A549 (cell line): Measurements from ENCODE around the gene SLIT3. TPM values are rescaled to one million over a fixed set of nuclear protein-coding genes. Genes with fewer than 3 reads are reported as not detected.

Experiments used
- ATAC-seq, 2 experiments: fragments of 200-7000 bp in 1 of 2; fragments of >200 bp in 1 of 2; cut with Nextera tagmentation in 1 of 2; cut with Tn5 transposase in 1 of 2; 3 replicates each; pipeline versions ENCODE4 v1.8.0 to v1.9.1; 2018 to 2020; ENCODE audit warnings: mild to moderate bottlenecking in 1 of 2, moderate library complexity in 1 of 2
- CTCF ChIA-PET: fragments of 300-600 bp; sonication (Branson Sonifier 250); formaldehyde crosslinking; extraction: SDS; loops from one replicate; lab custom pipeline; 2021; ENCODE audit warnings: antibody characterized with exemption, inconsistent platforms; lab: Yijun Ruan, JAX
- POLR2A ChIA-PET: fragments of 350-600 bp; formaldehyde crosslinking; extraction: SDS; loops from one replicate; lab custom pipeline; 2021; ENCODE audit warnings: antibody characterized with exemption, inconsistent platforms; lab: Yijun Ruan, JAX
- DNase-seq, 2 experiments: peaks; one replicate each; pipeline versions ENCODE4 v3.0.0 to v3.0.0-alpha.2; 2011 to 2016; ENCODE audit warnings: low read depth in 1 of 2, low spot score in 1 of 2
- FAIRE-seq: peaks from 2 replicates; lab custom pipeline; 2011; peaks lifted over from hg19 to GRCh38; lab: Jason Lieb, UNC
- H3K27ac ChIP-seq, 2 experiments: fragments of >200 bp; sonication (Bioruptor Twin); formaldehyde crosslinking; 3 replicates each; pipeline ENCODE4 v1.5.1; 2016 to 2017
- H3K4me1 ChIP-seq: fragments of >200 bp; sonication (Bioruptor Twin); formaldehyde crosslinking; 3 replicates; pipeline ENCODE4 v1.6.1; 2016
- H3K4me2 ChIP-seq: fragments of >200 bp; sonication (Bioruptor Twin); formaldehyde crosslinking; 3 replicates; pipeline ENCODE4 v1.6.1; 2016
- H3K4me3 ChIP-seq: fragments of >200 bp; sonication (Bioruptor Twin); formaldehyde crosslinking; 3 replicates; pipeline ENCODE4 v1.5.1; 2016
- H3K9me3 ChIP-seq: fragments of >200 bp; sonication (Bioruptor Twin); formaldehyde crosslinking; 3 replicates; pipeline ENCODE4 v1.6.1; 2016
- BHLHE40 ChIP-seq: IDR thresholded peaks from 2 replicates; pipeline ENCODE4 v1.6.1; 2012; ENCODE audit warnings: low read depth, low read length, inconsistent platforms
- EHMT2 ChIP-seq: fragments of 200-600 bp; sonication (generic); IDR thresholded peaks from 2 replicates; pipeline ENCODE4 v1.6.1; 2016; ENCODE audit warnings: antibody characterized with exemption, low read depth, mild to moderate bottlenecking, moderate library complexity
- FOSL2 ChIP-seq, 2 experiments: fragments of 450-650 bp in 1 of 2; fragments of >200 bp in 1 of 2; sonication (Bioruptor Twin) in 1 of 2; formaldehyde crosslinking; IDR thresholded peaks; 2 replicates each; pipeline versions ENCODE4 v1.5.0 to v1.6.1; 2016 to 2020; ENCODE audit warnings: mild to moderate bottlenecking in 1 of 2, moderate library complexity in 1 of 2
- FOXS1 ChIP-seq: fragments of 250-450 bp; sonication (Bioruptor Pico); IDR thresholded peaks from 2 replicates; pipeline ENCODE4 v1.5.0; 2020; ENCODE audit warnings: mild to moderate bottlenecking, moderate library complexity
- GATA3 ChIP-seq: IDR thresholded peaks from 2 replicates; pipeline ENCODE4 v1.6.1; 2012; ENCODE audit warnings: borderline replicate concordance
- HDAC2 ChIP-seq: fragments of 200-600 bp; sonication (generic); IDR thresholded peaks from 2 replicates; pipeline ENCODE4 v1.6.1; 2016
- HEYL ChIP-seq: fragments of 250-450 bp; sonication (Bioruptor Pico); IDR thresholded peaks from 2 replicates; pipeline ENCODE4 v1.8.0; 2021; ENCODE audit warnings: mild to moderate bottlenecking, moderate library complexity
- JUNB ChIP-seq: fragments of >200 bp; sonication (Bioruptor Twin); formaldehyde crosslinking; IDR thresholded peaks from 2 replicates; pipeline ENCODE4 v1.6.1; 2016
- MAFK ChIP-seq: fragments of 450-650 bp; IDR thresholded peaks from 2 replicates; pipeline ENCODE4 v1.6.1; 2014; ENCODE audit not compliant: partially characterized antibody
- MAZ ChIP-seq: fragments of 150-350 bp; IDR thresholded peaks from 2 replicates; pipeline ENCODE4 v1.6.1; 2014; ENCODE audit warnings: antibody characterized with exemption, low read depth, low read length, borderline replicate concordance
- NR3C1 ChIP-seq: fragments of >200 bp; sonication (Bioruptor Twin); formaldehyde crosslinking; IDR thresholded peaks from 3 replicates; pipeline ENCODE4 v1.6.1; 2017
- RAD21 ChIP-seq, 2 experiments: fragments of >200 bp in 1 of 2; sonication (Bioruptor Twin) in 1 of 2; formaldehyde crosslinking in 1 of 2; IDR thresholded peaks in 1 of 2; conservative IDR thresholded peaks in 1 of 2; 2 replicates in 1 of 2; 3 replicates in 1 of 2; pipeline ENCODE4 v1.6.1; 2012 to 2018; ENCODE audit warnings: inconsistent platforms in 1 of 2
- SMC3 ChIP-seq: fragments of >200 bp; sonication (Bioruptor Twin); formaldehyde crosslinking; IDR thresholded peaks from 3 replicates; pipeline ENCODE4 v1.6.1; 2018; ENCODE audit warnings: inconsistent platforms
- SREBF2 ChIP-seq: fragments of 450-650 bp; IDR thresholded peaks from 2 replicates; pipeline ENCODE4 v1.6.1; 2014; ENCODE audit warnings: mild to moderate bottlenecking, moderate library complexity
- TP53 ChIP-seq: fragments of 250-450 bp; sonication (Bioruptor Pico); IDR thresholded peaks from 2 replicates; pipeline ENCODE4 v1.5.0; 2021; ENCODE audit warnings: mild to moderate bottlenecking, moderate library complexity
- ZSCAN20 ChIP-seq: fragments of 250-450 bp; sonication (Bioruptor Pico); IDR thresholded peaks from 2 replicates; pipeline ENCODE4 v1.8.0; 2022; ENCODE audit warnings: mild to moderate bottlenecking, moderate library complexity
- WGBS: methylation state at CpG from one replicate; pipeline ENCODE4 v1.1.6; 2017; ENCODE audit errors: missing lambda C conversion rate; 5-methylcytosine and 5-hydroxymethylcytosine counted together
- polyA plus RNA-seq, 4 experiments: library from polyadenylated mRNA; depleted of rRNA in 3 of 4; stranded (reverse); fragments of >200 nt; fragmentation: RNase III in 1 of 4; extraction: RNeasy Plus Mini Kit Qiagen cat#74134 plus additional on column Dnase treatment in 1 of 4; gene quantifications; 2 replicates in 3 of 4; 3 replicates in 1 of 4; pipeline ENCODE4 v1.2.3, GENCODE V29; 2011 to 2017
- TF ChIP-seq, protein P1 (sequence below): fragments of 200-600 bp; sonication (generic); IDR thresholded peaks from 2 replicates; pipeline ENCODE4 v1.6.1; 2016; ENCODE audit warnings: antibody characterized with exemption, mild to moderate bottlenecking, moderate library complexity
- TF ChIP-seq, protein P2 (sequence below): fragments of >200 bp; sonication (Bioruptor Twin); formaldehyde crosslinking; IDR thresholded peaks from 2 replicates; pipeline ENCODE4 v1.6.1; 2016
- TF ChIP-seq, protein P3 (sequence below): fragments of 450-650 bp; IDR thresholded peaks from 2 replicates; pipeline ENCODE4 v1.6.1; 2014; ENCODE audit warnings: antibody characterized with exemption
- TF ChIP-seq, protein P4 (sequence below): IDR thresholded peaks from 2 replicates; pipeline ENCODE4 v1.6.1; 2012
- TF ChIP-seq, protein P5 (sequence below): fragments of 250-450 bp; sonication (Bioruptor Pico); IDR thresholded peaks from 2 replicates; pipeline ENCODE4 v1.5.0; 2021; ENCODE audit warnings: mild to moderate bottlenecking, moderate library complexity, borderline replicate concordance

SLIT3 gene
- polyA plus RNA-seq, 2 of the 4 experiments (the other 2 are of a cell fraction): 12.7 to 22.9 TPM

DNA sequence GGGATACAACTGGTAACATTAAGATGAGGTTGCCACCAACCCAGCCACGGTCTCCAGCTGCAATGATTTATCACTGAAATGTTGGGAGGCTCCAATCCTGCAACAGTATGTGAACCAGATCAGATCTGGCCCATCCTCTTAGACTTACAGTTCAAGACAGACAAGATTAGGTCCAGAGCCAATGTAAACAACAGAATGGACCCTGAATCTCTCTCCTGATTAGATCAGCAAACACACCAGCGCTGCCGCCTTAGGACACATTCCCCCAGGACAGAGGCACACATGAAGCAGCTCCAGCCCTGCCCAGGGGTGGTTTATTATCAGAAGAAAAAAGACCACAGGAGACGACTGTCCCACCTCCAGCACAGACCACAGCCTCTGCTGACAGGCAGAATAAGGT is 82.1 kb downstream of the SLIT3 start:
- WGBS: 19% methylated on average over 4 of the region's 4 CpGs
- ATAC-seq: peak; percentile 36 to 76; a peak in 3 of 6 replicates
- FAIRE-seq: no peak
- Histone ChIP-seq H3K4me2 (peak overlapping the region; percentile 64), H3K4me3 (no peak overlapping the region), H3K4me1 (peaks cover 35% of the 10 kb centered on the region), H3K9me3 (no peaks in the 10 kb centered on the region), H3K27ac (peak overlapping the region in 1 of 2 experiments; percentile 19; a peak in 1 of 6 replicates)
- TF ChIP-seq GATA3: peak; percentile 88
- TF ChIP-seq, protein P1, sequence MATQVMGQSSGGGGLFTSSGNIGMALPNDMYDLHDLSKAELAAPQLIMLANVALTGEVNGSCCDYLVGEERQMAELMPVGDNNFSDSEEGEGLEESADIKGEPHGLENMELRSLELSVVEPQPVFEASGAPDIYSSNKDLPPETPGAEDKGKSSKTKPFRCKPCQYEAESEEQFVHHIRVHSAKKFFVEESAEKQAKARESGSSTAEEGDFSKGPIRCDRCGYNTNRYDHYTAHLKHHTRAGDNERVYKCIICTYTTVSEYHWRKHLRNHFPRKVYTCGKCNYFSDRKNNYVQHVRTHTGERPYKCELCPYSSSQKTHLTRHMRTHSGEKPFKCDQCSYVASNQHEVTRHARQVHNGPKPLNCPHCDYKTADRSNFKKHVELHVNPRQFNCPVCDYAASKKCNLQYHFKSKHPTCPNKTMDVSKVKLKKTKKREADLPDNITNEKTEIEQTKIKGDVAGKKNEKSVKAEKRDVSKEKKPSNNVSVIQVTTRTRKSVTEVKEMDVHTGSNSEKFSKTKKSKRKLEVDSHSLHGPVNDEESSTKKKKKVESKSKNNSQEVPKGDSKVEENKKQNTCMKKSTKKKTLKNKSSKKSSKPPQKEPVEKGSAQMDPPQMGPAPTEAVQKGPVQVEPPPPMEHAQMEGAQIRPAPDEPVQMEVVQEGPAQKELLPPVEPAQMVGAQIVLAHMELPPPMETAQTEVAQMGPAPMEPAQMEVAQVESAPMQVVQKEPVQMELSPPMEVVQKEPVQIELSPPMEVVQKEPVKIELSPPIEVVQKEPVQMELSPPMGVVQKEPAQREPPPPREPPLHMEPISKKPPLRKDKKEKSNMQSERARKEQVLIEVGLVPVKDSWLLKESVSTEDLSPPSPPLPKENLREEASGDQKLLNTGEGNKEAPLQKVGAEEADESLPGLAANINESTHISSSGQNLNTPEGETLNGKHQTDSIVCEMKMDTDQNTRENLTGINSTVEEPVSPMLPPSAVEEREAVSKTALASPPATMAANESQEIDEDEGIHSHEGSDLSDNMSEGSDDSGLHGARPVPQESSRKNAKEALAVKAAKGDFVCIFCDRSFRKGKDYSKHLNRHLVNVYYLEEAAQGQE: no peak
- POLR2A ChIA-PET: interaction anchor here (1.3 kb wide), 1 partner anchor 132 kb away, joined by 4 read pairs; no protein-coding TSS in a partner anchor
- peak in 1 of 2 experiments; percentile 37 for DNase-seq
- CTCF ChIA-PET: interaction anchor here (0.6 to 1.6 kb wide), 3 partner anchors 10 to 1058 kb away, joined by 3 read pairs; no protein-coding TSS in a partner anchor

DNA sequence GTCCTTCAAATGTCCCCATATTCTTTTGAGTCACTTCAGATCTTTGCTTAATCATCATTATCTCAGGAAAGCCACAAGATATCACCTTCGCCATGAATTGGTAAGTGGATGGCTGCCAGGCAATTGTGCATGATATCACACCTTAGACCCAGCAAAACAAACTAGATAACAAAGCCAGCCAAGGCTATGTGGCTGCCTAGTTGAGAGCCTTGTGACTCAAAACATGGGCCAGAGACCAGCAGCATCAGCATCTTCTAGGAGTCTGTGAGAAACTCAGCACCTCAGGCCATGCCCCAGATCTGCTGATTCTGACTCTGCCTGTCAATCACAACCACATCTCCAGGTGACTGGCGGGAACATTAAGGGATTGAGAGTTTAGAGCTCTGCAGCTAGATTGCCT is 82.8 kb downstream of the SLIT3 start:
- POLR2A ChIA-PET: interaction anchor here (1.3 kb wide), 1 partner anchor 133 kb away, joined by 4 read pairs; no protein-coding TSS in a partner anchor
- DNase-seq (no peak), ATAC-seq (peak; percentile 11 to 18; a peak in 2 of 6 replicates), FAIRE-seq (no peak)
- WGBS: 81% methylated on average over 2 of the region's 2 CpGs
- Histone ChIP-seq H3K4me3 (no peak overlapping the region), H3K27ac (peak overlapping the region in 1 of 2 experiments; percentile 19; a peak in 1 of 6 replicates), H3K4me2 (peak overlapping the region; percentile 64; the same call in 2 of the 3 replicates), H3K4me1 (peaks cover 38% of the 10 kb centered on the region), H3K9me3 (no peaks in the 10 kb centered on the region)
- TF ChIP-seq HEYL (no peak), MAFK (peak; percentile 55)
- CTCF ChIA-PET: interaction anchor here (0.6 kb wide), 1 partner anchor 1059 kb away, joined by 3 read pairs; no protein-coding TSS in a partner anchor

DNA sequence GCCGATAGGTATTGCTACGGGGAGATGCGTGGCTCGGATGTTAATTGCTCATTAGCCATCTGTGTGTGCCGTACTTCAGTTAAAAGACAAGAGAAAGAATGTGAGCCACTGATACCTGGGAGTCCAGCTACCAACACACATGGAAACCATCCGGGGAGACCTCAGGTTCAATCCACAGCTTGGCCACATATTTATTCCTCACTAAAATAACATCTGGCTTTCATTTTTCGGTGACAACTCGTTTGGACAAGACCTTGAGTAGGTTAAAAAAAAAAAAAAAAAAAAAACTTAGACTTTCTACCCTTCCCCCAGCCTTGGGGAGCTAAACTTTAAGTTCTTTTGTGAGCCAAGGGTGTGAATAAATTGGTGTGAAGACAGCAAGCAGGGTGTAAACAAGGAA is 84.1 kb downstream of the SLIT3 start:
- Histone ChIP-seq H3K9me3 (no peaks in the 10 kb centered on the region), H3K27ac (no peak overlapping the region), H3K4me1 (peaks cover 35% of the 10 kb centered on the region), H3K4me2 (no peak overlapping the region), H3K4me3 (no peak overlapping the region)
- 87% methylated on average over 8 of the region's 8 CpGs for WGBS
- ChIA-PET CTCF (interaction anchor here (0.6 to 1.2 kb wide), 4 partner anchors 17 to 1196 kb away, joined by 3 to 5 read pairs (median 3); no protein-coding TSS in a partner anchor), POLR2A (interaction anchor here (0.6 kb wide), 1 partner anchor 29 kb away, joined by 3 read pairs; no protein-coding TSS in a partner anchor)
- FAIRE-seq: no peak
- TF ChIP-seq FOSL2 (IDR thresholded peaks at IDR 0.05): no peak
- TF ChIP-seq FOSL2 (CRISPR knock-in tag; IDR thresholded peaks at IDR 0.05): no peak
- no peak for TF ChIP-seq NR3C1
- TF ChIP-seq, protein P2, sequence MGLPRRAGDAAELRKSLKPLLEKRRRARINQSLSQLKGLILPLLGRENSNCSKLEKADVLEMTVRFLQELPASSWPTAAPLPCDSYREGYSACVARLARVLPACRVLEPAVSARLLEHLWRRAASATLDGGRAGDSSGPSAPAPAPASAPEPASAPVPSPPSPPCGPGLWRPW: no peak
- TF ChIP-seq, protein P3, sequence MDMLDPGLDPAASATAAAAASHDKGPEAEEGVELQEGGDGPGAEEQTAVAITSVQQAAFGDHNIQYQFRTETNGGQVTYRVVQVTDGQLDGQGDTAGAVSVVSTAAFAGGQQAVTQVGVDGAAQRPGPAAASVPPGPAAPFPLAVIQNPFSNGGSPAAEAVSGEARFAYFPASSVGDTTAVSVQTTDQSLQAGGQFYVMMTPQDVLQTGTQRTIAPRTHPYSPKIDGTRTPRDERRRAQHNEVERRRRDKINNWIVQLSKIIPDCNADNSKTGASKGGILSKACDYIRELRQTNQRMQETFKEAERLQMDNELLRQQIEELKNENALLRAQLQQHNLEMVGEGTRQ: no peak
- TF ChIP-seq HDAC2: no peak
- TF ChIP-seq, protein P4, sequence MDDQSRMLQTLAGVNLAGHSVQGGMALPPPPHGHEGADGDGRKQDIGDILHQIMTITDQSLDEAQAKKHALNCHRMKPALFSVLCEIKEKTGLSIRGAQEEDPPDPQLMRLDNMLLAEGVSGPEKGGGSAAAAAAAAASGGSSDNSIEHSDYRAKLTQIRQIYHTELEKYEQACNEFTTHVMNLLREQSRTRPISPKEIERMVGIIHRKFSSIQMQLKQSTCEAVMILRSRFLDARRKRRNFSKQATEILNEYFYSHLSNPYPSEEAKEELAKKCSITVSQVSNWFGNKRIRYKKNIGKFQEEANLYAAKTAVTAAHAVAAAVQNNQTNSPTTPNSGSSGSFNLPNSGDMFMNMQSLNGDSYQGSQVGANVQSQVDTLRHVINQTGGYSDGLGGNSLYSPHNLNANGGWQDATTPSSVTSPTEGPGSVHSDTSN: no peak
- TF ChIP-seq RAD21 (conservative IDR thresholded peaks at IDR 0.05 in 1 of 2, IDR thresholded peaks at IDR 0.05 in 1 of 2): no peak
- no peak for TF ChIP-seq SMC3
- TF ChIP-seq BHLHE40: no peak
- no peak for TF ChIP-seq SREBF2
- TF ChIP-seq JUNB: no peak
- TF ChIP-seq, protein P5, sequence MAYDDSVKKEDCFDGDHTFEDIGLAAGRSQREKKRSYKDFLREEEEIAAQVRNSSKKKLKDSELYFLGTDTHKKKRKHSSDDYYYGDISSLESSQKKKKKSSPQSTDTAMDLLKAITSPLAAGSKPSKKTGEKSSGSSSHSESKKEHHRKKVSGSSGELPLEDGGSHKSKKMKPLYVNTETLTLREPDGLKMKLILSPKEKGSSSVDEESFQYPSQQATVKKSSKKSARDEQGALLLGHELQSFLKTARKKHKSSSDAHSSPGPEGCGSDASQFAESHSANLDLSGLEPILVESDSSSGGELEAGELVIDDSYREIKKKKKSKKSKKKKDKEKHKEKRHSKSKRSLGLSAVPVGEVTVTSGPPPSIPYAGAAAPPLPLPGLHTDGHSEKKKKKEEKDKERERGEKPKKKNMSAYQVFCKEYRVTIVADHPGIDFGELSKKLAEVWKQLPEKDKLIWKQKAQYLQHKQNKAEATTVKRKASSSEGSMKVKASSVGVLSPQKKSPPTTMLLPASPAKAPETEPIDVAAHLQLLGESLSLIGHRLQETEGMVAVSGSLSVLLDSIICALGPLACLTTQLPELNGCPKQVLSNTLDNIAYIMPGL (CRISPR knock-in tag): no peak
- TF ChIP-seq MAZ: no peak
- no peak for TF ChIP-seq EHMT2
- no peak for TF ChIP-seq ZSCAN20 (CRISPR knock-in tag)
- no peak for TF ChIP-seq FOXS1 (CRISPR knock-in tag)
- TF ChIP-seq TP53 (CRISPR knock-in tag): no peak
- DNase-seq: no peak
- ATAC-seq: no peak
